ENCODE data around the gene HAPLN2.

GRCh38 chr1:156629823-156630449 is 10.7 kb downstream of the HAPLN2 start:
- TF ChIP-seq, protein P1, sequence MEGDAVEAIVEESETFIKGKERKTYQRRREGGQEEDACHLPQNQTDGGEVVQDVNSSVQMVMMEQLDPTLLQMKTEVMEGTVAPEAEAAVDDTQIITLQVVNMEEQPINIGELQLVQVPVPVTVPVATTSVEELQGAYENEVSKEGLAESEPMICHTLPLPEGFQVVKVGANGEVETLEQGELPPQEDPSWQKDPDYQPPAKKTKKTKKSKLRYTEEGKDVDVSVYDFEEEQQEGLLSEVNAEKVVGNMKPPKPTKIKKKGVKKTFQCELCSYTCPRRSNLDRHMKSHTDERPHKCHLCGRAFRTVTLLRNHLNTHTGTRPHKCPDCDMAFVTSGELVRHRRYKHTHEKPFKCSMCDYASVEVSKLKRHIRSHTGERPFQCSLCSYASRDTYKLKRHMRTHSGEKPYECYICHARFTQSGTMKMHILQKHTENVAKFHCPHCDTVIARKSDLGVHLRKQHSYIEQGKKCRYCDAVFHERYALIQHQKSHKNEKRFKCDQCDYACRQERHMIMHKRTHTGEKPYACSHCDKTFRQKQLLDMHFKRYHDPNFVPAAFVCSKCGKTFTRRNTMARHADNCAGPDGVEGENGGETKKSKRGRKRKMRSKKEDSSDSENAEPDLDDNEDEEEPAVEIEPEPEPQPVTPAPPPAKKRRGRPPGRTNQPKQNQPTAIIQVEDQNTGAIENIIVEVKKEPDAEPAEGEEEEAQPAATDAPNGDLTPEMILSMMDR (optimal IDR thresholded peaks at IDR 0.05 in 1 of 3, IDR thresholded peaks at IDR 0.05 in 1 of 3, conservative IDR thresholded peaks at IDR 0.05 in 1 of 3; ENCODE audit: extremely low read depth in 1 of 3, insufficient read depth in 2 of 3, low read length in 3 of 3), result no peak
- no peak for TF ChIP-seq EZH2 (IDR thresholded peaks at IDR 0.05; ENCODE audit: low read length)

Measured in keratinocyte (primary cell).